Measurements from ENCODE around the gene CLIP2. TPM values are rescaled to one million over a fixed set of nuclear protein-coding genes. Genes with fewer than 3 reads are reported as not detected.

The CLIP2 gene
- total RNA-seq, 1 experiment from 2014 or later = 21.6 TPM

DNA sequence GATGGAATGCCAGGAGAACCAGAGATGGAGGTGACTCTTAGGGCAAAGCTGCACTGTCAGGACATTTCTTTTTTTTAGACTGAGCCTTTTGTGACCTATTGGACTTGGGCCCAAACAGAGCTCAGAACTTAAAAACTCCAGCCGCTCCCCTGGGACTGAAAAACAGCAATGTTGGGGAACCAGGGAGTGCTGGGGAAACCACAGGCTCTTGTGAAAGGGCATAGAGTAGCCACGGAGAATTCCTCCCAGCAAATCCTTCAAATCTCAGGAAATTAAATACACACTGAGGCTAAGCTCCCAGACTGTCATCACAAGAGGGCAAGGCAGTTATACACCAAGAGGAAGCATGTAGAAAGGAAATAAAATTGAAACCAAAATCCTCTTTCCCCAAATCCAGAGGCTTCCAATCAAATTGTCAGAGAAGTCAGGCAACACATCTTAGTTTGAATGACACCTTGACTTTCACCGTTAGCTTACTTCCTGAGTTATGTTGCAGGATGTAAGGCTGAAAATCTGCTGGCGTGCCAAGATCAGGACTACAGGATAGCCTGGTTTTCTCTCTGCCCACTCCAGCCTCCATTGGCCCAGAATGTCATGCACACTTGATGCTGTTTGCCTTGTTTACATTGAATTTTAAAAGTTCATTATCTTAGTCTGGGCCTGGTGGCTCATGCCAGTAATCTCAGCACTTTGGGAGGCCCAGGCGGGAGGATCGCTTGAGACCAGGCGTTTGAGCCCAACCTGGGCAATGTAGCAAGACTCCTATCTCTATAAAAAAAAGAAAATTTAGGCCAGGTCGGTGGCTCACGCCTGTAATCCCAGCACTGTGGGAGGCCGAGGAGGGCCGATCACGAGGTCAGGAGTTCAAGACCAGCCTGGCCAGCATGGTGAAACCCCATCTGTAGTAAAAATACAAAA is 32.5 kb upstream of the CLIP2 start:
- Mint-ChIP-seq H3K27me3 (ENCODE audit: low read depth) (no peaks in the 10 kb centered on the region), H3K9me3 (no peaks in the 10 kb centered on the region), H3K27ac (no peak overlapping the region), H3K4me1 (peaks cover 0 to 15% of the 10 kb centered on the region in 2 experiments; a peak in 3 of 4 replicates), H3K4me3 (peak overlapping the region; percentile 69 to 95; a peak in 4 of 5 replicates), H3K36me3 (ENCODE audit: insufficient read depth in 1 of 3, low read depth in 3 of 3) (peaks cover 4 to 14% (median 10%) of the 10 kb centered on the region in 3 experiments; a peak in 6 of 7 replicates)
- Histone ChIP-seq H2AFZ (ENCODE audit: low read length) (no peak overlapping the region), H3K4me2 (ENCODE audit: insufficient read depth, insufficient read length, low read length) (no peak overlapping the region), H2BK5ac (ENCODE audit: insufficient read length, low read length) (no peak overlapping the region), H3K23ac (ENCODE audit: insufficient read length, low read depth, low read length) (no peak overlapping the region), H3T11ph (ENCODE audit: low read length) (no peak overlapping the region), H4K20me1 (ENCODE audit: control insufficient read depth, insufficient read depth, insufficient read length) (no peaks in the 10 kb centered on the region), H3K14ac (ENCODE audit: insufficient read depth, low read length) (no peak overlapping the region), H3K18ac (ENCODE audit: insufficient read length, low read depth, low read length) (no peak overlapping the region), H3K79me1 (ENCODE audit: insufficient read depth, low read depth, low read length, poor library complexity, severe bottlenecking) (no peaks in the 10 kb centered on the region), H3K27me3 (ENCODE audit: insufficient read depth, low read length) (no peaks in the 10 kb centered on the region), H4K8ac (replicated peaks; ENCODE audit: insufficient read length, low read depth, low read length) (peak overlapping the region; percentile 74), H4K91ac (ENCODE audit: insufficient read length, low read depth, low read length) (no peak overlapping the region), H2AK5ac (ENCODE audit: insufficient read length, low read length) (no peak overlapping the region), H3K9me3 (ENCODE audit: control insufficient read depth, low read depth, low read length) (no peaks in the 10 kb centered on the region), H3K56ac (ENCODE audit: insufficient read length, low read depth, low read length) (no peak overlapping the region), H2BK120ac (ENCODE audit: low read depth, low read length, poor library complexity, severe bottlenecking) (no peak overlapping the region), H3K9ac (ENCODE audit: extremely low read depth, insufficient read length, low read length) (no peak overlapping the region), H2BK20ac (ENCODE audit: low read depth, low read length, poor library complexity, severe bottlenecking) (no peak overlapping the region), H3K4ac (ENCODE audit: low read depth, low read length) (no peak overlapping the region), H2BK12ac (ENCODE audit: insufficient read length, low read depth, low read length) (no peak overlapping the region), H2BK15ac (ENCODE audit: low read depth, low read length) (no peak overlapping the region), H3K79me2 (ENCODE audit: insufficient read depth, low read length) (peaks cover 5% of the 10 kb centered on the region; the same call in 1 of the 2 replicates), H3K4me1 (ENCODE audit: insufficient read depth, low read length) (no peaks in the 10 kb centered on the region; the same call in 1 of the 2 replicates), H3K23me2 (ENCODE audit: insufficient read length, low read depth, low read length, poor library complexity, severe bottlenecking) (peaks cover 7% of the 10 kb centered on the region), H3K27ac (ENCODE audit: insufficient read length, low read depth, low read length) (no peak overlapping the region), H4K5ac (ENCODE audit: insufficient read length, low read depth, low read length) (no peak overlapping the region)
- TF ChIP-seq, protein P1, sequence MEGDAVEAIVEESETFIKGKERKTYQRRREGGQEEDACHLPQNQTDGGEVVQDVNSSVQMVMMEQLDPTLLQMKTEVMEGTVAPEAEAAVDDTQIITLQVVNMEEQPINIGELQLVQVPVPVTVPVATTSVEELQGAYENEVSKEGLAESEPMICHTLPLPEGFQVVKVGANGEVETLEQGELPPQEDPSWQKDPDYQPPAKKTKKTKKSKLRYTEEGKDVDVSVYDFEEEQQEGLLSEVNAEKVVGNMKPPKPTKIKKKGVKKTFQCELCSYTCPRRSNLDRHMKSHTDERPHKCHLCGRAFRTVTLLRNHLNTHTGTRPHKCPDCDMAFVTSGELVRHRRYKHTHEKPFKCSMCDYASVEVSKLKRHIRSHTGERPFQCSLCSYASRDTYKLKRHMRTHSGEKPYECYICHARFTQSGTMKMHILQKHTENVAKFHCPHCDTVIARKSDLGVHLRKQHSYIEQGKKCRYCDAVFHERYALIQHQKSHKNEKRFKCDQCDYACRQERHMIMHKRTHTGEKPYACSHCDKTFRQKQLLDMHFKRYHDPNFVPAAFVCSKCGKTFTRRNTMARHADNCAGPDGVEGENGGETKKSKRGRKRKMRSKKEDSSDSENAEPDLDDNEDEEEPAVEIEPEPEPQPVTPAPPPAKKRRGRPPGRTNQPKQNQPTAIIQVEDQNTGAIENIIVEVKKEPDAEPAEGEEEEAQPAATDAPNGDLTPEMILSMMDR (conservative IDR thresholded peaks at IDR 0.05) = no peak
- no peak for DNase-seq
- no CpG with 5 or more reads among the region's 12 CpGs for WGBS (ENCODE audit: extremely low coverage, insufficient read length, low lambda C conversion rate)

All from H9 (cell line).